Inferior parietal cortex (tissue), 1 donor: ENCODE results near the gene ARFGEF2.
"Not testable (repeated sequence)": the region's sequence is repeated elsewhere in the genome, so short reads cannot be mapped to it uniquely, and the experiment has no call there.

Experiments used
- DNase-seq: peaks from one replicate; pipeline ENCODE4 v3.0.0-alpha.2; 2016; ENCODE audit errors: extremely low spot score

Gene ARFGEF2

GRCh38 chr20:48921168-48921882 lies at the start of gene ARFGEF2:
Gene ARFGEF2 (plus strand): TSS chr20:48921711. CDS start chr20:48921890, 179 bp downstream.
- DNase-seq, result peak; percentile 94

GRCh38 chr20:48875233-48875913 lies 46.1 kb upstream of the ARFGEF2 start:
- no peak for DNase-seq

GRCh38 chr20:48875914-48876240 lies 45.6 kb upstream of the ARFGEF2 start:
- no peak for DNase-seq

- no peak for DNase-seq
Observed at GRCh38 chr20:48877304-48877703, 44.2 kb upstream of the ARFGEF2 start.

- no peak for DNase-seq
Observed at GRCh38 chr20:48878534-48879248, 42.8 kb upstream of the ARFGEF2 start.

- no peak for DNase-seq
Observed at GRCh38 chr20:48879612-48880245, 41.8 kb upstream of the ARFGEF2 start.

GRCh38 chr20:48880331-48880730 lies 41.2 kb upstream of the ARFGEF2 start:
- no peak for DNase-seq

- no peak for DNase-seq
Observed at GRCh38 chr20:48880981-48881657, 40.4 kb upstream of the ARFGEF2 start.

GRCh38 chr20:48885237-48885636 lies 36.3 kb upstream of the ARFGEF2 start:
- DNase-seq, result no peak

- DNase-seq, result no peak
Observed at GRCh38 chr20:48886194-48886593, 35.3 kb upstream of the ARFGEF2 start.

- DNase-seq, result no peak
Observed at GRCh38 chr20:48886811-48887210, 34.7 kb upstream of the ARFGEF2 start.

- not testable (repeated sequence) for DNase-seq
Observed at GRCh38 chr20:48888517-48888916, 33.0 kb upstream of the ARFGEF2 start.

GRCh38 chr20:48889140-48889790 lies 32.2 kb upstream of the ARFGEF2 start:
- no peak for DNase-seq

- DNase-seq, result no peak
Observed at GRCh38 chr20:48891235-48892048, 30.1 kb upstream of the ARFGEF2 start.

- no peak for DNase-seq
Observed at GRCh38 chr20:48892049-48892470, 29.5 kb upstream of the ARFGEF2 start.

- no peak for DNase-seq
Observed at GRCh38 chr20:48892891-48893290, 28.6 kb upstream of the ARFGEF2 start.

GRCh38 chr20:48893374-48893773 lies 28.1 kb upstream of the ARFGEF2 start:
- DNase-seq, result no peak

GRCh38 chr20:48897305-48898010 lies 24.1 kb upstream of the ARFGEF2 start:
- DNase-seq, result no peak

GRCh38 chr20:48898210-48898609 lies 23.3 kb upstream of the ARFGEF2 start:
- DNase-seq, result no peak
